Astrocyte (in vitro differentiated cells and primary cell): ENCODE results near the gene XAF1.

Experiments
- EZH2 ChIP-seq: IDR thresholded peaks from 2 replicates; pipeline ENCODE4 v1.6.1; 2012; ENCODE audit warnings: mild to moderate bottlenecking, low read length, inconsistent platforms; ENCODE audit not compliant: insufficient read depth
- TF ChIP-seq, protein P1 (sequence below): IDR thresholded peaks from 2 replicates; pipeline ENCODE4 v1.5.1; 2011; ENCODE audit warnings: low read depth, mild to moderate bottlenecking, inconsistent platforms, low read length, moderate library complexity; ENCODE audit not compliant: insufficient read depth

DNA sequence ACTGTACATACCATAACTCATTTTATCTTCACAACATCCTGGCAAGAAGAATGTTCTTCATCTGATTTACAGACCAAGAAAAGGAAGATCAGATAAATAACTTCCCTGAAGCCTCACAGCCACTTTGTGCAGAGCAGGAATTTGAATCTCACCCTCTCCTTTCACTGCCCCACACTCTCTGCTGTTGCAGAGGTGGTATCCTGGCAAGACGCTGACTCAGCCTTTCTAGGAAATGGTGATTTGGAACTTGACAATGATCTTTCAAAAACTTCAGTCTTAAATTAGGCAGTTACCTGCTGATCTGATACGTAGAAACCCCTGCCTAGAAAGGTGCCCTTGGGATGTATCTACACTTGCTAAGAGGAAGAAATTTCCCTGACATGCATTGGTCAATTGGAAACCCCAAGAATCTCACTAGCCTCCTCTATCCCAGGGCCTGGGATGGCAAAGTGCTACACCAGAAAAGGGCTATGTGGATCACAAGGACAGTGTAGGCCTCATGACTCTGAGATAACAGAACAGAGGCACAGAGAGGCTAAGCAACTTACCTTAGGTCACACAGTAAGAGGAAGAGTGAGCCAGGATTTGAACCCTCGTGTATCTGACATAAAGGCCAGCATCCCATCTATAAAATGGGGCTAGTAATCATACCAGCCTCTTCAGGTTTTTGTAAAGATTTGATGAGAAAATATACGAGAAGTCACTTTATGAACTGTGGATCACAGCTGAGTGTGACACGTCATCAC lies 38.1 kb downstream of the XAF1 start:
- TF ChIP-seq, protein P1, sequence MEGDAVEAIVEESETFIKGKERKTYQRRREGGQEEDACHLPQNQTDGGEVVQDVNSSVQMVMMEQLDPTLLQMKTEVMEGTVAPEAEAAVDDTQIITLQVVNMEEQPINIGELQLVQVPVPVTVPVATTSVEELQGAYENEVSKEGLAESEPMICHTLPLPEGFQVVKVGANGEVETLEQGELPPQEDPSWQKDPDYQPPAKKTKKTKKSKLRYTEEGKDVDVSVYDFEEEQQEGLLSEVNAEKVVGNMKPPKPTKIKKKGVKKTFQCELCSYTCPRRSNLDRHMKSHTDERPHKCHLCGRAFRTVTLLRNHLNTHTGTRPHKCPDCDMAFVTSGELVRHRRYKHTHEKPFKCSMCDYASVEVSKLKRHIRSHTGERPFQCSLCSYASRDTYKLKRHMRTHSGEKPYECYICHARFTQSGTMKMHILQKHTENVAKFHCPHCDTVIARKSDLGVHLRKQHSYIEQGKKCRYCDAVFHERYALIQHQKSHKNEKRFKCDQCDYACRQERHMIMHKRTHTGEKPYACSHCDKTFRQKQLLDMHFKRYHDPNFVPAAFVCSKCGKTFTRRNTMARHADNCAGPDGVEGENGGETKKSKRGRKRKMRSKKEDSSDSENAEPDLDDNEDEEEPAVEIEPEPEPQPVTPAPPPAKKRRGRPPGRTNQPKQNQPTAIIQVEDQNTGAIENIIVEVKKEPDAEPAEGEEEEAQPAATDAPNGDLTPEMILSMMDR: no peak
- no peak for TF ChIP-seq EZH2
